Activated gamma-delta T cell (primary cell): ENCODE measurements around the gene TPI1.
"Not testable (repeated sequence)": the region's sequence is repeated elsewhere in the genome, so short reads cannot be mapped to it uniquely, and the experiment has no call there.

Experiments used
- DNase-seq: peaks from one replicate; lab custom pipeline; 2025; lab: John Stamatoyannopoulos, UW

TPI1 gene

GRCh38 chr12:6869049-6870021 lies 2.0 kb downstream of the TPI1 start:
- no peak for DNase-seq

GRCh38 chr12:6870304-6870703 lies 3.0 kb downstream of the TPI1 start:
- DNase-seq: not testable (repeated sequence)

- no peak for DNase-seq
These were observed 4.0 kb downstream of the TPI1 start for GRCh38 chr12:6871052-6871957.

- DNase-seq: peak; percentile 65
These were observed 5.0 kb downstream of the TPI1 start for GRCh38 chr12:6872073-6873048.

- DNase-seq: peak; percentile 98
These were observed 6.0 kb downstream of the TPI1 start, which contains the start of gene SPSB2 for GRCh38 chr12:6873094-6874014. Gene SPSB2, minus strand, starts transcription at chr12:6873303. Its CDS starts 402 bp downstream, at chr12:6872901.

- DNase-seq: not testable (repeated sequence)
These were observed 6.7 kb downstream of the TPI1 start for GRCh38 chr12:6874015-6874368.

GRCh38 chr12:6879824-6880223 lies 12.5 kb downstream of the TPI1 start:
- DNase-seq: not testable (repeated sequence)

- no peak for DNase-seq
These were observed 15.9 kb downstream of the TPI1 start for GRCh38 chr12:6883252-6883651.

GRCh38 chr12:6883683-6884082 lies 16.4 kb downstream of the TPI1 start:
- DNase-seq: no peak

- no peak for DNase-seq
These were observed 17.2 kb downstream of the TPI1 start for GRCh38 chr12:6884539-6884938.

GRCh38 chr12:6886206-6886999 lies 19.1 kb downstream of the TPI1 start:
- DNase-seq: not testable (repeated sequence)

- no peak for DNase-seq
These were observed 20.1 kb downstream of the TPI1 start for GRCh38 chr12:6887460-6887859.

- DNase-seq: no peak
These were observed 21.0 kb downstream of the TPI1 start for GRCh38 chr12:6888360-6888759.

GRCh38 chr12:6888794-6889193 lies 21.5 kb downstream of the TPI1 start:
- not testable (repeated sequence) for DNase-seq

GRCh38 chr12:6889775-6890573 lies 22.6 kb downstream of the TPI1 start:
- DNase-seq: not testable (repeated sequence)

GRCh38 chr12:6890789-6891645 lies 23.7 kb downstream of the TPI1 start:
- DNase-seq: peak; percentile 99

GRCh38 chr12:6891646-6892001 lies 24.3 kb downstream of the TPI1 start:
- DNase-seq: no peak

GRCh38 chr12:6892683-6893082 lies 25.4 kb downstream of the TPI1 start:
- not testable (repeated sequence) for DNase-seq
